Upper lobe of right lung (tissue), 1 donor: Measurements from ENCODE around the gene TNFAIP1. TPM values are rescaled to one million over a fixed set of nuclear protein-coding genes. Genes with fewer than 3 reads are reported as not detected.

Experiments used
- ATAC-seq: fragments of 200-7000 bp; cut with Tn5 transposase; one replicate; pipeline ENCODE4 v1.9.1; 2020; ENCODE audit warnings: mild to moderate bottlenecking, moderate library complexity
- DNase-seq: peaks from one replicate; pipeline ENCODE4 v3.0.0-alpha.2; 2020
- H3K27ac ChIP-seq: fragments of 200-600 bp; one replicate; pipeline ENCODE4 v1.8.0; 2022
- H3K27me3 ChIP-seq: fragments of 200-600 bp; one replicate; pipeline ENCODE4 v1.8.0; 2022; ENCODE audit warnings: mild to moderate bottlenecking
- H3K36me3 ChIP-seq: fragments of 200-600 bp; one replicate; pipeline ENCODE4 v1.8.0; 2022
- H3K4me1 ChIP-seq: fragments of 200-600 bp; one replicate; pipeline ENCODE4 v1.8.0; 2022
- H3K4me3 ChIP-seq: fragments of 200-600 bp; one replicate; pipeline ENCODE4 v1.8.0; 2022; ENCODE audit warnings: mild to moderate bottlenecking
- H3K9me3 ChIP-seq: fragments of 200-600 bp; one replicate; pipeline ENCODE4 v1.8.0; 2022
- CTCF ChIP-seq: fragments of 200-600 bp; IDR thresholded peaks from one replicate; pipeline ENCODE4 v1.8.0; 2022; ENCODE audit warnings: antibody characterized with exemption
- intact Hi-C: fragments of 100-400 bp; cut with DNase I; formaldehyde crosslinking; loops from one replicate; pipeline ENCODE4 v1.11.0; 2022
- total RNA-seq: library from RNA; stranded (reverse); fragmentation: NEBNext Ultra II Directional; extraction: Animal tissue kit (Norgen Biotek cat#: 25700); gene quantifications from one replicate; pipeline ENCODE4 v1.2.1, GENCODE V29; 2021
- donor health status: DM: no; HTN: yes; CAD: no; lungs with severe emphysema.

Gene TNFAIP1
- total RNA-seq, 1 donor from 2014 or later = 82.7 TPM

GRCh38 chr17:28295677-28296578, 39.6 kb upstream of the TNFAIP1 start:
- intact Hi-C loops = no loop called here
- Histone ChIP-seq H3K4me3 (no peak overlapping the region), H3K27ac (no peak overlapping the region), H3K9me3 (no peaks in the 10 kb centered on the region), H3K36me3 (no peaks in the 10 kb centered on the region), H3K27me3 (no peaks in the 10 kb centered on the region), H3K4me1 (no peaks in the 10 kb centered on the region)
- ATAC-seq = no peak
- DNase-seq = no peak
- TF ChIP-seq CTCF = no peak

- ATAC-seq (no peak), DNase-seq (no peak)
- intact Hi-C loops = no loop called here
- Histone ChIP-seq H3K36me3 (no peaks in the 10 kb centered on the region), H3K4me1 (no peaks in the 10 kb centered on the region), H3K4me3 (no peak overlapping the region), H3K27ac (no peak overlapping the region), H3K27me3 (no peaks in the 10 kb centered on the region), H3K9me3 (no peaks in the 10 kb centered on the region)
- TF ChIP-seq CTCF = no peak
Observed at GRCh38 chr17:28298449-28298848, 37.1 kb upstream of the TNFAIP1 start.

GRCh38 chr17:28306954-28307401, 28.6 kb upstream of the TNFAIP1 start:
- DNase-seq (no peak), ATAC-seq (no peak)
- H3K27ac ChIP-seq = no peak overlapping the region
- no peaks in the 10 kb centered on the region for H3K9me3 ChIP-seq
- TF ChIP-seq CTCF = no peak
- intact Hi-C loops = no loop called here
- peaks cover 29% of the 10 kb centered on the region for H3K27me3 ChIP-seq
- no peaks in the 10 kb centered on the region for H3K36me3 ChIP-seq
- H3K4me1 ChIP-seq = no peaks in the 10 kb centered on the region
- no peak overlapping the region for H3K4me3 ChIP-seq

GRCh38 chr17:28313841-28314240, 21.7 kb upstream of the TNFAIP1 start:
- Histone ChIP-seq H3K4me3 (no peak overlapping the region), H3K27me3 (no peaks in the 10 kb centered on the region), H3K36me3 (no peaks in the 10 kb centered on the region), H3K27ac (no peak overlapping the region), H3K4me1 (peaks cover 6% of the 10 kb centered on the region), H3K9me3 (no peaks in the 10 kb centered on the region)
- no peak for TF ChIP-seq CTCF
- DNase-seq (no peak), ATAC-seq (no peak)
- intact Hi-C loops = no loop called here

- Histone ChIP-seq H3K27ac (no peak overlapping the region), H3K36me3 (no peaks in the 10 kb centered on the region), H3K4me3 (no peak overlapping the region), H3K27me3 (no peaks in the 10 kb centered on the region), H3K4me1 (peaks cover 15% of the 10 kb centered on the region), H3K9me3 (no peaks in the 10 kb centered on the region)
- intact Hi-C loops = no loop called here
- DNase-seq (no peak), ATAC-seq (no peak)
- no peak for TF ChIP-seq CTCF
Observed at GRCh38 chr17:28315846-28316705, 19.5 kb upstream of the TNFAIP1 start.
